ENCODE data around the gene AOC2.
"Not testable (repeated sequence)": the region's sequence is repeated elsewhere in the genome, so short reads cannot be mapped to it uniquely, and the experiment has no call there.

DNA sequence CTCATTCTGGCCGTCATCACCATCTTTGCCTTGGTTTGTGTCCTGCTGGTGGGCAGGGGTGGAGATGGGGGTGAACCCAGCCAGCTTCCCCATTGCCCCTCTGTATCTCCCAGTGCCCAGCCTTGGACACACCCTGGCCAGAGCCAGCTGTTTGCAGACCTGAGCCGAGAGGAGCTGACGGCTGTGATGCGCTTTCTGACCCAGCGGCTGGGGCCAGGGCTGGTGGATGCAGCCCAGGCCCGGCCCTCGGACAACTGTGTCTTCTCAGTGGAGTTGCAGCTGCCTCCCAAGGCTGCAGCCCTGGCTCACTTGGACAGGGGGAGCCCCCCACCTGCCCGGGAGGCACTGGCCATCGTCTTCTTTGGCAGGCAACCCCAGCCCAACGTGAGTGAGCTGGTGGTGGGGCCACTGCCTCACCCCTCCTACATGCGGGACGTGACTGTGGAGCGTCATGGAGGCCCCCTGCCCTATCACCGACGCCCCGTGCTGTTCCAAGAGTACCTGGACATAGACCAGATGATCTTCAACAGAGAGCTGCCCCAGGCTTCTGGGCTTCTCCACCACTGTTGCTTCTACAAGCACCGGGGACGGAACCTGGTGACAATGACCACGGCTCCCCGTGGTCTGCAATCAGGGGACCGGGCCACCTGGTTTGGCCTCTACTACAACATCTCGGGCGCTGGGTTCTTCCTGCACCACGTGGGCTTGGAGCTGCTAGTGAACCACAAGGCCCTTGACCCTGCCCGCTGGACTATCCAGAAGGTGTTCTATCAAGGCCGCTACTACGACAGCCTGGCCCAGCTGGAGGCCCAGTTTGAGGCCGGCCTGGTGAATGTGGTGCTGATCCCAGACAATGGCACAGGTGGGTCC lies 7.2 kb downstream of the AOC2 start:
- TF ChIP-seq, protein P1, sequence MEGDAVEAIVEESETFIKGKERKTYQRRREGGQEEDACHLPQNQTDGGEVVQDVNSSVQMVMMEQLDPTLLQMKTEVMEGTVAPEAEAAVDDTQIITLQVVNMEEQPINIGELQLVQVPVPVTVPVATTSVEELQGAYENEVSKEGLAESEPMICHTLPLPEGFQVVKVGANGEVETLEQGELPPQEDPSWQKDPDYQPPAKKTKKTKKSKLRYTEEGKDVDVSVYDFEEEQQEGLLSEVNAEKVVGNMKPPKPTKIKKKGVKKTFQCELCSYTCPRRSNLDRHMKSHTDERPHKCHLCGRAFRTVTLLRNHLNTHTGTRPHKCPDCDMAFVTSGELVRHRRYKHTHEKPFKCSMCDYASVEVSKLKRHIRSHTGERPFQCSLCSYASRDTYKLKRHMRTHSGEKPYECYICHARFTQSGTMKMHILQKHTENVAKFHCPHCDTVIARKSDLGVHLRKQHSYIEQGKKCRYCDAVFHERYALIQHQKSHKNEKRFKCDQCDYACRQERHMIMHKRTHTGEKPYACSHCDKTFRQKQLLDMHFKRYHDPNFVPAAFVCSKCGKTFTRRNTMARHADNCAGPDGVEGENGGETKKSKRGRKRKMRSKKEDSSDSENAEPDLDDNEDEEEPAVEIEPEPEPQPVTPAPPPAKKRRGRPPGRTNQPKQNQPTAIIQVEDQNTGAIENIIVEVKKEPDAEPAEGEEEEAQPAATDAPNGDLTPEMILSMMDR (IDR thresholded peaks at IDR 0.05): not testable (repeated sequence)
- not testable (repeated sequence) for TF ChIP-seq POLR2A (IDR thresholded peaks at IDR 0.05); POLR2AphosphoS5 (IDR thresholded peaks at IDR 0.05; ENCODE audit: insufficient read depth in 1 of 2, low read depth in 1 of 2)

Data from vagina (tissue), 2 donors.